ENCODE measurements around the gene SMG5.

DNA sequence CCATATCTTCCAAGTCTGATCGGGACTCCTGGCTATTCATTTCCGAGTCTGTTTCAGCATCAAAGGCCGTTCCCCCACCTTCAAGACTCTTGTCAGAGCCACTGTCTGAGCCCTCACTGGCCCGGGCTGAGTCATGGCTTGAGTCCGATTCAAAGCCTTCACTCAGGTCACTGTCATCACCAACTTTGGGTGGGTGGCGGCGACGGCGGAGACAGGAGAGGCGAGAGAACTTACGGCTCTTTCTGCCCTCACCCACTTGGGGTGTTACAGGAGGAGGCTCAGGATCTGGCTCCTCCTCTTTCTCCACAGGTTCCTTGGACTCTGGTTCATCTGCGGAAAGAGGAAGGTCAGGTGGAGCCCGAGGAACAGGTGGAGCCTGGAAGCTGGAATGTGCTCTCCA lies 16.6 kb downstream of the SMG5 start:
- TF ChIP-seq TAF1 (IDR thresholded peaks at IDR 0.05; ENCODE audit: borderline replicate concordance, insufficient read depth, low read length) (no peak), POLR2AphosphoS5 (IDR thresholded peaks at IDR 0.05; ENCODE audit: low read depth, low read length) (no peak), SIN3A (IDR thresholded peaks at IDR 0.05; ENCODE audit: borderline replicate concordance, insufficient read depth, low read length) (no peak)
- TF ChIP-seq, protein P1, sequence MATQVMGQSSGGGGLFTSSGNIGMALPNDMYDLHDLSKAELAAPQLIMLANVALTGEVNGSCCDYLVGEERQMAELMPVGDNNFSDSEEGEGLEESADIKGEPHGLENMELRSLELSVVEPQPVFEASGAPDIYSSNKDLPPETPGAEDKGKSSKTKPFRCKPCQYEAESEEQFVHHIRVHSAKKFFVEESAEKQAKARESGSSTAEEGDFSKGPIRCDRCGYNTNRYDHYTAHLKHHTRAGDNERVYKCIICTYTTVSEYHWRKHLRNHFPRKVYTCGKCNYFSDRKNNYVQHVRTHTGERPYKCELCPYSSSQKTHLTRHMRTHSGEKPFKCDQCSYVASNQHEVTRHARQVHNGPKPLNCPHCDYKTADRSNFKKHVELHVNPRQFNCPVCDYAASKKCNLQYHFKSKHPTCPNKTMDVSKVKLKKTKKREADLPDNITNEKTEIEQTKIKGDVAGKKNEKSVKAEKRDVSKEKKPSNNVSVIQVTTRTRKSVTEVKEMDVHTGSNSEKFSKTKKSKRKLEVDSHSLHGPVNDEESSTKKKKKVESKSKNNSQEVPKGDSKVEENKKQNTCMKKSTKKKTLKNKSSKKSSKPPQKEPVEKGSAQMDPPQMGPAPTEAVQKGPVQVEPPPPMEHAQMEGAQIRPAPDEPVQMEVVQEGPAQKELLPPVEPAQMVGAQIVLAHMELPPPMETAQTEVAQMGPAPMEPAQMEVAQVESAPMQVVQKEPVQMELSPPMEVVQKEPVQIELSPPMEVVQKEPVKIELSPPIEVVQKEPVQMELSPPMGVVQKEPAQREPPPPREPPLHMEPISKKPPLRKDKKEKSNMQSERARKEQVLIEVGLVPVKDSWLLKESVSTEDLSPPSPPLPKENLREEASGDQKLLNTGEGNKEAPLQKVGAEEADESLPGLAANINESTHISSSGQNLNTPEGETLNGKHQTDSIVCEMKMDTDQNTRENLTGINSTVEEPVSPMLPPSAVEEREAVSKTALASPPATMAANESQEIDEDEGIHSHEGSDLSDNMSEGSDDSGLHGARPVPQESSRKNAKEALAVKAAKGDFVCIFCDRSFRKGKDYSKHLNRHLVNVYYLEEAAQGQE (IDR thresholded peaks at IDR 0.05; ENCODE audit: insufficient read depth in 1 of 2, low read depth in 2 of 2, low read length in 2 of 2), result no peak
